HCEC 1CT (cell line): ENCODE results near the gene ECE2.
"Not testable (repeated sequence)": the region's sequence is repeated elsewhere in the genome, so short reads cannot be mapped to it uniquely, and the experiment has no call there.

Experiments
- DNase-seq: peaks from one replicate; pipeline ENCODE4 v3.0.0-alpha.2; 2017

Gene ECE2

DNA sequence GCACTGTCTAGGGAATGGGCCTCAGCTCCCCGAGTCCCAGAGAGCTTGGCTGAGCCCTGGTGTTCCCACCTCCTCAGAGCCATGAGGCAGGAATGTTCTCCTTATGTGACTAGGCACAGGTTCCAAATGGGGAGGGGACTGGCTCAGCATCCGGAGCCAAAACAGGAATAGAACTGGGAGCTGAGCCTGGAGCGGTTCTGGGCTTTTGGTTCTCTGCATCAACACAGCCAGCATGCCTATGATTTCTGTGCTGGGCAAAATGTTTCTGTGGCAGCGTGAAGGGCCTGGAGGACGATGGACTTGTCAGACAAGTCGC is 61.5 kb downstream of the ECE2 start, which contains the start of gene FAM131A:
Gene FAM131A, plus strand, starts transcription at position 202 of the 316 bp plus-strand sequence. Its CDS starts 31 bp downstream, at position 233.
- DNase-seq: no peak

GRCh38 chr3:184337981-184338380 is 62.2 kb downstream of the ECE2 start:
- DNase-seq: no peak

GRCh38 chr3:184338511-184338945 is 62.7 kb downstream of the ECE2 start:
- no peak for DNase-seq

DNA sequence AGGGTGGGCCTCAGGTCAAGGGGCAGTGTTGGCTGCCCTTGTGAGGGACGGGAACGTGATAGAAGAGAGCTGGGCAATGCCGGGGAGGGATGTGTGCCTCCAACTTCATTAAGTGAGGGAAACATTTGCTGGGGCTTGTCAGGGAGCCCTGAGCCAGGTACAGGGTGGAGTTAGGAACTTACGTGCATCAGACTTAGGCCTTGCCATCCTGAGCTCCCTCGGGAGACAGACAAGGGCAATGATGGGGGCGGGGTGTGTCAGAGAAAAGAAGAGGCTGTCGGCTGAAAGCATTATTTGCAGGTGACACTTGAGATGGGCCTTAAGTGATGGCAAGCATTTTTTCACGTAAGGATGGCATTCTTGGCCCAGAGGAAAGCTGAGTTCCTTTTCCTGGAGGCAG is 63.2 kb downstream of the ECE2 start:
- no peak for DNase-seq

DNA sequence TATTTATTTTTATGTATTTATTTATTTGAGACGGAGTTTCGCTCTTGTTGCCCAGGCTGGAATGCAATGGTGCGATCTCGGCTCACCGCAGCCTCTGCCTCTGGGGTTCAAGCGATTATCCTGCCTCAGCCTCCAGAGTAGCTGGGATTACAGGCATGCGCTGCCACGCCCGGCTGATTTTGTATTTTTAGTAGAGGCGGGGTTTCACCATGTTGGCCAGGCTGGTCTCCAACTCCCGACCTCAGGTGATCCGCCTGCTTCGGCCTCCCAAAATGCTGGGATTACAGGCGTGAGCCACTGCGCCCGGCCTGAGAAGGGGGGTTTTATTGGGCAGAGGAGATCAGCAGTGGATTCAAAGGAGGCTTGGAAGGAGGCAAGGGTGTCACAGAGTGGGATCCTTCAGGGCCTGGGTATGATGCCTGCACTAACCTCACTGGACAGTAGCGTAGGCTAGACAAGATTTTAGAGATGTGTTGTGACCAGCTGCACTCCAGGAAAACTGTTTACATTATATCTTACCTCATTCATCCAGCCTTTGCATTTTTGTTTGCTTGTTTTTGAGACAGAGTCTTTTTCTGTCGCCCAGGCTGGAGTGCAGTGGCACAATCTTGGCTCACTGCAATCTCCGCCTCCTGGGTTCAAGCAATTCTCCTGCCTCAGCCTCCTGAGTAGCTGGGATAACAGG is 63.8 kb downstream of the ECE2 start:
- DNase-seq: not testable (repeated sequence)

GRCh38 chr3:184341925-184342324 is 66.1 kb downstream of the ECE2 start:
- DNase-seq: no peak
